ENCODE results near the gene SLC17A2.
"Not testable (repeated sequence)": the region's sequence is repeated elsewhere in the genome, so short reads cannot be mapped to it uniquely, and the experiment has no call there.

The SLC17A2 gene

DNA sequence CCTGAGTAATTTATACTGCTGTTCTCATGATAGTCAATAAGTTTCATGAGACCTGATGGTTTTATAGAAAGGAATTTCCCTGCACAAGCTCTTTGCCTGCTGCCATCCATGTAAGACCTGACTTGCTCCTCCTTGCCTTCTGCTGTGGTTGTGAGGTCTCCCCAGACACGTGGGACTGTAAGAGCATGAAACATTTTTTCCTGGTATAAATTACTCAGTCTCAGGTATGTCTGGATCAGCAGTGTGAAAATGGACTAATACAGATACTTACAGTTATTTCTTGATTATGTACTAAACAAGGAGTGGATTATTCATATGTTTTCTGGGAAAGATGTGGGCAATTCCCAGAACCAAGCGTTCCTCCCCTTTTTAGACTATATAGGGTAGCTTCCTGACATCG lies 30.2 kb upstream of the SLC17A2 start:
- Histone ChIP-seq H3K9me3 (ENCODE audit: control insufficient read depth, insufficient read depth, low read length) (peaks cover 11% of the 10 kb centered on the region; the same call in 1 of the 2 replicates), H3K36me3 (ENCODE audit: insufficient read depth, low read length) (no peaks in the 10 kb centered on the region), H3K9ac (ENCODE audit: low read depth, low read length) (no peak overlapping the region), H3K4me1 (ENCODE audit: insufficient read depth, low read length) (peaks cover 13% of the 10 kb centered on the region)

DNA sequence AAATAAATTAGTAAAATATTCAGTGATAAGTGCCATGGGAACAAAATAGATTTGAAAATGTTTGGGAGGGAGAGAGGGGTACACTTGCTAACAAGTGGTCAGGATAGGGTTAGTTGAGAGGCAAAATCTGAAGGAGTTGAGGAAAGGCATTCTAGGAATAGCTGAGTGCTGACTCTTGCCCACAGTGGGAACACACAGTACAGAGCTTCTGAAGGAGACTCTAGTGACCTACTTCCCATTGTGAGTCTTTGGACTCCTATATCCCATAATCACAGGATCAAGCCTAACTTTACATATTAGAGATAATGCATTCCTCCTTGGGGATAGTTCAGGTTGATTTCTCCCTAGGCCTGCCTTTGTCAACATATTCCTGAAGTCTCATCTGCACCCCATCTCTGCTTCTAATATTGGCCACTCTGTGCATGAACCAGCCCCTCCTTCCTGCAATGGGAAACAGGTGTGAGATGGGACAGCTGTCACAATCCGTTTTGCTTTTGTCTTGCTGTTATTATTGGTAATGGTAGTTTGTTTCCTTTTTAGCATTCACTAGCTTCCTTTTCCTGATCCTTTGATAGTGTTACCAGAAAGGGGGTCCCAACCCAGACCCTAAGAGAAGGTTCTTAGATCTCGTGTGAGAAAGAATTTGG lies 29.5 kb upstream of the SLC17A2 start:
- Histone ChIP-seq H3K9me3 (ENCODE audit: control insufficient read depth, insufficient read depth, low read length) (peaks cover 11% of the 10 kb centered on the region; the same call in 1 of the 2 replicates), H3K36me3 (ENCODE audit: insufficient read depth, low read length) (no peaks in the 10 kb centered on the region), H3K9ac (ENCODE audit: low read depth, low read length) (no peak overlapping the region), H3K4me1 (ENCODE audit: insufficient read depth, low read length) (peaks cover 13% of the 10 kb centered on the region)

DNA sequence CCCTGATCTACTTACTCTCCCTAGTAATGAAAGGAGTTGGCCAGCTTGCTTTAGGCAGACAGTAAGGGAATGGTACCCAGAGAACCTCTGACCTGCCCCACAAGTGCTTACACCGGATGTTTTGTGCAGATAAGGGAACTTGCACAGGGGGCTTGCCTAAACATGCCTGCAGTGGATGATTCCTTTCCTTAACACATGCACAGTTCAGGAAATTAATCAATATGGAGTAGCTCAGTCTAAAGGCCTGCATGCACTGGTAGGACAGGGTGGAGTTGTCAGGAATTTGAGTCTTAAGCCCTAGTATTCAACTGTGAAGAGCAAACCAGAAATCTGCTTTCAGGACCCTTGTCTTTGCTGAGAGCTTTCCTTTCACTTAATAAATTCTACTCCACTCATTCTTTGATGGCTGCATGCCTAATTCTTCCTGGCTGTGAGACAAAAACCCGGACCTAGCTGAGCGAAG lies 28.2 kb upstream of the SLC17A2 start:
- peaks cover 13% of the 10 kb centered on the region; the same call in 1 of the 2 replicates for H3K9me3 ChIP-seq (ENCODE audit: control insufficient read depth, insufficient read depth, low read length)
- no peaks in the 10 kb centered on the region for H3K36me3 ChIP-seq (ENCODE audit: insufficient read depth, low read length)
- H3K4me1 ChIP-seq (ENCODE audit: insufficient read depth, low read length) = peaks cover 9% of the 10 kb centered on the region
- no peak overlapping the region for H3K9ac ChIP-seq (ENCODE audit: low read depth, low read length)

DNA sequence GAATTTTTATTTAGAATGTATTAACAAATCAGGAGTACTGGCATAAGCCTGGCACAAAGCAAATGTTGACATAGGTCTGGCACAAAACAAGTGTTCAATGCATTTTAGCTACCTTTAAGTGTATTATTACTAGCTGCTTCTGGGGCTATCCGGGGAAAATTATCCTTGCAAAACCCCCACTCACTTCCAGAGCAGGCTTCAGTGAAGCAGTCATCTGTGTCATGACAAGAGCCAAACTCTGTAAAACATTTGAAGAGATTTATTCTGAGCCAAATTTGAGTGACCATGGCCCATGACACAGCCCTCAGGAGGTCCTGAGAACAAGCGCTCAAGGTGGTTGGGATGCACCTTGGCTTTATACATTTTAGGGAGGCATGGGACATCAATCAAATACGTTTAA lies 25.7 kb upstream of the SLC17A2 start:
- peaks cover 13% of the 10 kb centered on the region; the same call in 1 of the 2 replicates for H3K9me3 ChIP-seq (ENCODE audit: control insufficient read depth, insufficient read depth, low read length)
- no peaks in the 10 kb centered on the region for H3K4me1 ChIP-seq (ENCODE audit: insufficient read depth, low read length)
- H3K36me3 ChIP-seq (ENCODE audit: insufficient read depth, low read length) = no peaks in the 10 kb centered on the region
- no peak overlapping the region for H3K9ac ChIP-seq (ENCODE audit: low read depth, low read length)

DNA sequence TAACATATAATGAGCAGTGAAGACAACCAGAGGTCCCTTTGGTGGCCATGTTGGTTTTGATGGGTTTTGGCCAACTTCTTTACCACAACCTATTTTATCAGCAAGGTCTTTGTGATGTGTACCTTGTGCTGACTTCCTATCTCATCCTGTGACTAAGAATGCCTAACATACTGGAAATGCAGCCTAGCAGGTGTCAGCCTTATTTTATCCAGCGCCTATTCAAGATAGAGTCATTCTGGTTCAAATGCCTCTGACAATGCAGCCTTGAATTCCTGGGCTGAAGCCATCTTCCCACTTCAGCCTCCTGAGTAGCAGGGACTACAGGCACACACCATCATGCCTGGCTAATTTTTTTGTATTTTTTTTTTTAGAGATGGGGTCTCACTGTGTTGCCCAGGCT lies 24.3 kb upstream of the SLC17A2 start:
- peaks cover 13% of the 10 kb centered on the region; the same call in 1 of the 2 replicates for H3K9me3 ChIP-seq (ENCODE audit: control insufficient read depth, insufficient read depth, low read length)
- no peak overlapping the region for H3K9ac ChIP-seq (ENCODE audit: low read depth, low read length)
- H3K4me1 ChIP-seq (ENCODE audit: insufficient read depth, low read length) = no peaks in the 10 kb centered on the region
- no peaks in the 10 kb centered on the region for H3K36me3 ChIP-seq (ENCODE audit: insufficient read depth, low read length)

DNA sequence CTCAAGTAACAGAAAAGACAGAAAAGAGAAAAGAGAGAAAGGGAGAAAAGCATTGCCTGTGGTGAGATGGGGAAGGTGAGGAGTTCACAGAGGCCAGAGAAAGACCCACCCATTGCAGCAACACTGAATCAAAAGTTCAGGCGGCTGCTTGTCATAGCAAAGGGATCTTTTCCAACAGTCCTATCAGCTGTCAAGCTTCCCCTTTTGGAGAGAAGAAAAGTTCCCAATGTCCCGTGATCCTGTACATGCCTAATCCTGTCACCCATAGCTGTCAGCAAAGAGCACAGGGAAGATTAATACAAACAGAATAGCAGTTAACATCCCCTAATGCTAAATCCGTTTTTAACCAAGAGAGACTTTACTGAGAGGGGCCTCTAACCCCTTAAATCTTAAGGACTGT lies 23.2 kb upstream of the SLC17A2 start:
- H3K36me3 ChIP-seq (ENCODE audit: insufficient read depth, low read length) = no peaks in the 10 kb centered on the region
- H3K4me1 ChIP-seq (ENCODE audit: insufficient read depth, low read length) = no peaks in the 10 kb centered on the region
- peaks cover 7% of the 10 kb centered on the region; the same call in 1 of the 2 replicates for H3K9me3 ChIP-seq (ENCODE audit: control insufficient read depth, insufficient read depth, low read length)
- no peak overlapping the region for H3K9ac ChIP-seq (ENCODE audit: low read depth, low read length)

DNA sequence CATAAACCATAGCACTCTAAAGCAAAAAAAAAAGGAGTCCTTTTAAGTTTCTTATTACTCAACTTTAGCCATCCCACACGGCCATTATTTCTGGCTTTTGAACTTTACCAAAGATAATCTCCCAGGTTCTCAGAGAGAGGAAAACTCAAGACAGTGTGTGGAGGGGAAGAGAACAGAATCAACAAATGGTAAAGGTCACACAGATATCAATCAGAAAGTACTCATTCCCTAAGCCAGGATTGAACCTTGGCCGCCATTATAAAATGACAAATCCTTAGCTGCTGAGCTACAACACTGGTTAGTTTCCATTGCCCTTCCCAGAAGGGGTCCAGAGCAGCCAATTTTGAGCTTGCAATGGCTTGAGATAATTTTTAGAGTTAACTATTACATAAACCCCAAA lies 22.0 kb upstream of the SLC17A2 start:
- 0 out of 2 replicates have a peak, but pooled peaks cover 2% of the 10 kb centered on the region for H3K9me3 ChIP-seq (ENCODE audit: control insufficient read depth, insufficient read depth, low read length)
- no peak overlapping the region for H3K9ac ChIP-seq (ENCODE audit: low read depth, low read length)
- no peaks in the 10 kb centered on the region for H3K4me1 ChIP-seq (ENCODE audit: insufficient read depth, low read length)
- no peaks in the 10 kb centered on the region for H3K36me3 ChIP-seq (ENCODE audit: insufficient read depth, low read length)

DNA sequence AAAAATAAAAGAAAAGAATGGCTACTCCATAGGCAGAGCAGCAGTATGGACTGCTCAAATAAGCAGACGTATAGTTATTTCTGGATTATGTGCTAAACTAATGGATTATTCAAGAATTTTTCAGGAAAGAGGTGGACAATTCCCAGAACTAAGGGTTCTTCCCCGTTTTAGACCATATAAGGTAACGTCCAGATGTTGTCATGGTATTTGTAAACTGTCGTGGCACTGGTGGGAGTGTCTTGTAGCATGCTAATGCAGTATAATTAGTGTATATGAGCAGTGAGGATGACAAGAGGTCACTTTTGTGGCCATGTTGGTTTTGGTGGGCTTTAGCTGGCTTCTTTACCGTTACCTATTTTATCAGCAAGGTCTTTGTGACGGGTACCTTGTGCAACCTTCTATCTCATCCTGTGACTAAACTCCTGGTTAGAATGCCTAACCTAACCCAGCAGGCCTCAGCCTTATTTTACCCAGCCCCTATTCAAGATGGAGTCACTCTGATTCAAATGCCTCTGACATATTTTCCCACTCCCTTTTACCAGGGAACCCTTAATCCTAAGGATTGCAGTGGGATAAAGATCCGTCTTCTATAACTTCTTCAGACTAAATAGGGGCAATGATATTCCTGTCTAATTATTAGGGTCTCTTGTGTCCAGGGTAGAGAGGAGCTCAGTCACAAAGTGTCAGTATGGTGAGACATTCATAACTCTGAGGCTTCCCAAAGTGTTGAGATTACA lies 21.0 kb upstream of the SLC17A2 start:
- no peak overlapping the region for H3K9ac ChIP-seq (ENCODE audit: low read depth, low read length)
- H3K9me3 ChIP-seq (ENCODE audit: control insufficient read depth, insufficient read depth, low read length) = 0 out of 2 replicates have a peak, but pooled peaks cover 2% of the 10 kb centered on the region
- H3K4me1 ChIP-seq (ENCODE audit: insufficient read depth, low read length) = no peaks in the 10 kb centered on the region
- no peaks in the 10 kb centered on the region for H3K36me3 ChIP-seq (ENCODE audit: insufficient read depth, low read length)

DNA sequence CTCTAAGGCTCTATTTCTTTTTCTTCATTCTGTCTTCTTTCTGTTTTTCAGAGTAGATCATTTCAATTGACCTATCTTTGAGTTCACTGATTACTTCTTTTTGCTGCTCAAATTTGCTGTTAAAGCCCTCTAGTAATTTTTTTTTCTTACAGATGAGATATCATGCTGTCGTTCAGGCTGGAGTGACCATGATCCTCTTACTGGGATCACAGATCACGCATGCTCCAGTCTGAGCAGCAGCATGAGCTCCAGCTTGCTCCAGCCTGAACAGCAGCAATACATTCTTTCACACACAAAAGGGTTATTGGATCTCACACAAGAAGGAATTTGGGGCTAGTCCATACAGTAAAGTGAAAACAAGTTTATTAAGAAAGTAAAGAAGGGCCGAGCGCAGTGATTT lies 19.8 kb upstream of the SLC17A2 start:
- H3K36me3 ChIP-seq (ENCODE audit: insufficient read depth, low read length) = no peaks in the 10 kb centered on the region
- H3K9ac ChIP-seq (ENCODE audit: low read depth, low read length) = no peak overlapping the region
- 0 out of 2 replicates have a peak, but pooled peaks cover 2% of the 10 kb centered on the region for H3K9me3 ChIP-seq (ENCODE audit: control insufficient read depth, insufficient read depth, low read length)
- H3K4me1 ChIP-seq (ENCODE audit: insufficient read depth, low read length) = no peaks in the 10 kb centered on the region

DNA sequence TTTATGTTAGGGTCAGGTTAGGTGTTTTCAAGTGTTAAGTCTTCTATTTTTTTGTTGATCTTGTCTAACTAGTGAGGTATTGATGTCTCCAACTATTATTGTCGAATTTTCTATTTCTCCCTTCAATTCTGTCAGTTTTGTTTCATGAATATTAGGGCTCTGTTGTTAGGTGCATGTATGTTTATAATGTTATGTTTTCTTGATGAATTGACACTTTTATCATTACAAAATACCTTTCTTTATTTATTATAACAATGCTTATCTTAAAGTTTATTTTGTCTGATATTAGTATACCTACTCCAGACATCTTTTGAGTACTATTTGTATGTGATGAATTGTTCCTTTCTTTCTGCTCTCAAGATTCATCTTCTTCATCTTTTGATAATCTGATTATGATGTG lies 19.2 kb upstream of the SLC17A2 start:
- Histone ChIP-seq H3K36me3 (ENCODE audit: insufficient read depth, low read length) (no peaks in the 10 kb centered on the region), H3K4me1 (ENCODE audit: insufficient read depth, low read length) (no peaks in the 10 kb centered on the region), H3K9ac (ENCODE audit: low read depth, low read length) (no peak overlapping the region), H3K9me3 (ENCODE audit: control insufficient read depth, insufficient read depth, low read length) (0 out of 2 replicates have a peak, but pooled peaks cover 2% of the 10 kb centered on the region)

DNA sequence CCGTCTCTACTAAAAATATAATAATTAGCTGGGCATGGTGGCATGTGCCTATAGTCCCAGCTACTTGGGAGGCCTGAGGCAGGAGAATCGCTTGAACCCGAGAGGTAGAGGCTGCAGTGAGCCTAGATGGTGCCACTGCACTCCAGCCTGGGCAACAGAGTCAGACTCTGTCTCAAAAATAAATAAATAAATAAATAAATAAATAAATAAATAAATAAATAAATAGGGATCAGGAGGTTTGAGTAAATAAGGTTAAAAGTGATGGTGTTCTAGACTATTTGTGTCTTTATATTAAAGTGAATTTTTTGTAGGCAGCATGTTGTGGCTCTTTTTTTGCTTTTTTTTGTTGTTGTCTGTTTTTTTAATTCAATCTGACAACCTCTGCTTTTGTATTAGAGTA lies 17.0 kb upstream of the SLC17A2 start:
- H3K4me1 ChIP-seq (ENCODE audit: insufficient read depth, low read length); H3K36me3 ChIP-seq (ENCODE audit: insufficient read depth, low read length); H3K9ac ChIP-seq (ENCODE audit: low read depth, low read length); H3K9me3 ChIP-seq (ENCODE audit: control insufficient read depth, insufficient read depth, low read length): not testable (repeated sequence)

DNA sequence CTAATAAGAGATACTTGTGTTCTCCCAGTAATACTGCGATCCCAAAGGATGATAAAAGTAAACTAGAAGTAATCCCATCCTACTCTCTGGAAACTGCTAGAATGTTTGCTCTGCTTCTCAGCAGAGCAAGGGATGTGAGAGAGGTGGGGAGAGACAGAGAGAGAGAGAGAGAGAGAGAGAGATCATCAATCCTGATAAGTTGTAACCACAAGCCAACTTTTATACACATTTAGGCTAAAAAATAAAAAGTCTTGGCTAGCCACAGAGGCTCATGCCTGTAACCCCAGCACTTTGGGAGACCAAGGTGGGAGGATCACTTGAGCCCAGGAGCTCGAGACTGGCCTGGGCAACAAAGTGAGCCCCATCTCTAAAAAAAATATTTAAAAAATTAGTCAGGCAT lies 16.1 kb upstream of the SLC17A2 start:
- Histone ChIP-seq H3K9ac (ENCODE audit: low read depth, low read length) (no peak overlapping the region), H3K9me3 (ENCODE audit: control insufficient read depth, insufficient read depth, low read length) (no peaks in the 10 kb centered on the region), H3K36me3 (ENCODE audit: insufficient read depth, low read length) (no peaks in the 10 kb centered on the region), H3K4me1 (ENCODE audit: insufficient read depth, low read length) (no peaks in the 10 kb centered on the region)

DNA sequence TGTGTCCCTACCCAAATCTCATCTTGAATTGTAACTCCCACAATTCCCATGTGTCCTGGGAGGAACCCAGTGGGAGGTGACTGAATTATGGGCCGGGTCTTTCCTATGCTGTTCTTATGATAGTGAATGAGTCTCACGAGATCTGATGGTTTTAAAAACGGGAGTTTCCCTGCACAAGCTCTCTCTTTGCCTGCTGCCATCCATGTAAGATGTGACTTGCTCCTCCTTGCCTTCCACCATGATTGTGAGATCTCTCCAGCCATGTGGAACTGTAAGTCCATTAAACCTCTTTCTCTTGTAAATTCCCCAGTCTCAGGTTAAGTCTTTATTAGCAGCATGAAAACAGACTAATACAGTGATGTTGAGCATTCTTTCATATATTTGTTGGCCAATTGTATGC lies 15.2 kb upstream of the SLC17A2 start:
- H3K9me3 ChIP-seq (ENCODE audit: control insufficient read depth, insufficient read depth, low read length); H3K36me3 ChIP-seq (ENCODE audit: insufficient read depth, low read length); H3K9ac ChIP-seq (ENCODE audit: low read depth, low read length); H3K4me1 ChIP-seq (ENCODE audit: insufficient read depth, low read length): not testable (repeated sequence)

DNA sequence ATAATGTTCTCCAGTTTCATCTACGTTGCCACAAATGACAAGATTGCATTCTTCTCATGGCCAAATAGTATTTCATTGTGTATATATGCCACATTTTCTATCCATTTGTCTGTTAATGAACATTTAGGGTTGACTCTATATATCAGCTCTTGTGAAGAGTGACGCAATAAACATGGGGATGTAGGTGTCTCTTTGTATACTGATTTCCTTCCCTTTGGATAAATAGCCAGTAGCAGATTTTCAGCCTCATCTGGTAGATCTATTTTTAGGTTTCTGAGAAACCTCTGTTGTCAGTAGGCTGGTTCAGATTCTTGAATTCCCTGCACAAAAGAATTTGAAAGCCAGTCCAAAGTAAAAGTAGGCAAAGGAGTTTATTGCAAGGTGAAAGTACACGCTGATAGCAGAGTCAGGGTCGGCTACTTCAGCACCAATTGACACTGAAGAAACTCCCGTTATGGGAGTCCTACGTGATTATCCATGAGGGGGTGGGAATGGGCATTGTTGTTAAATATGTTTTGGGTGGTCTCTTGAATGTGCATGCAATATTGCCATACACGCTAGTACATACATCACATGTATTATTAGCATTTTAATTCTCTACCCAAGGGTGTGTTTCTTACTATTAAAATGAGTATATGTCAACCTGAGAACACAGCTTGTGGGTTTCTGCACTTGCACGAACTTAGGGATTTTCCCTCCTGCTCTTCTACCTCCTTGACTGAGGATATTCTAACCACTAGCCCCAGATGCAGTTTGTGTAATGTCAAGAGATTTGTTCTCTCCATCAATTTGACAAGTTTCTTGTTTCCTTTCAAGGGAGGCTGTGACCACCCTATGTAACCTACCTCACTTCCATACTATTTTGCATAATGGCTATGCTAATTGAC lies 14.4 kb upstream of the SLC17A2 start:
- H3K9me3 ChIP-seq (ENCODE audit: control insufficient read depth, insufficient read depth, low read length) = no peaks in the 10 kb centered on the region
- no peaks in the 10 kb centered on the region for H3K36me3 ChIP-seq (ENCODE audit: insufficient read depth, low read length)
- H3K9ac ChIP-seq (ENCODE audit: low read depth, low read length) = no peak overlapping the region
- no peaks in the 10 kb centered on the region for H3K4me1 ChIP-seq (ENCODE audit: insufficient read depth, low read length)
